H54 (cell line): ENCODE results near the gene AMPD2.

Experiments
- DNase-seq: peaks from one replicate; pipeline ENCODE4 v3.0.0; 2011; ENCODE audit warnings: low spot score, mixed read lengths; ENCODE audit not compliant: insufficient read length
- FAIRE-seq: peaks from 3 replicates; lab custom pipeline; 2011; peaks lifted over from hg19 to GRCh38; lab: Jason Lieb, UNC
- POLR2A ChIP-seq: IDR thresholded peaks from 2 replicates; pipeline ENCODE4 v1.6.1; 2011; ENCODE audit warnings: low read depth, mild to moderate bottlenecking, low read length

AMPD2 gene

DNA sequence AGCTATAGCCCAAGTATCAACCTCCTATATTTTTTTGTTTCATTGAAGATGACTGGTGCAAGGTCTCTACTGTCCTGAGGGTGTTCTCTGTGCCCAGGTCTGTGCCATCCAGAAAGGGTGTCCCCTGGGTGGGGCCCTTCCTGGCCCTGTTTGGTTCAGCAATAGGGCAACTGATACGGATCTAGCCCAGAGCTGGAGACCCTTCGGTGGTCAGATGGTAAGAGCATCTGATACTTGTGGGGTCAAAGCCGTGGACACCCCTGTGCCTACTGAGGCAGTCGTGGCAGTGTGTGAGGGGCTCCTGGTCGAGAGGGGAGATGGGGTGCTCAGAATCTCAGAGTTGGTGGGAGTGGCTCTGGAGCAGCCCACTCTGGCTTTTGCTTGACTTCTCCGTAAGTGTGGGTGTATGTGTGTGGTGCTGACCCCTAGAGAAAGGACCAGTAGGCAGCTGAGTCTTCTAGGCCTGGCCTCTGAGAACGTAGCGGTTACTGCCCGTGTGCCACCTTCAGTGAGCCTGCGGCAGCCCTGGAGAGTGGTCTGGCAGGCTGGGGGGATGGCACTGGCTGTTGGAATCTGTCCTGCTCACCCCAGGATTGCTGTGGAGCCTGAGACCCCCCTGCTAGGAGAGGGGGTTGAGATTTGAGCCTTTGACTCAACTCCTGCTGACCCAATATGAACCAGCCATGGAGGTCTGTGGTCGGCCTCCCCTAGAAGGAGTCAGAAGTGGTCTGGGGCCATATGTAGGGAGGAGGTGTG, 2.7 kb downstream of the AMPD2 start:
- no peak for DNase-seq
- FAIRE-seq = no peak
- no peak for TF ChIP-seq POLR2A

- no peak for TF ChIP-seq POLR2A
- FAIRE-seq = no peak
- DNase-seq = no peak
Observed at GRCh38 chr1:109622895-109623294, 3.3 kb downstream of the AMPD2 start.

DNA sequence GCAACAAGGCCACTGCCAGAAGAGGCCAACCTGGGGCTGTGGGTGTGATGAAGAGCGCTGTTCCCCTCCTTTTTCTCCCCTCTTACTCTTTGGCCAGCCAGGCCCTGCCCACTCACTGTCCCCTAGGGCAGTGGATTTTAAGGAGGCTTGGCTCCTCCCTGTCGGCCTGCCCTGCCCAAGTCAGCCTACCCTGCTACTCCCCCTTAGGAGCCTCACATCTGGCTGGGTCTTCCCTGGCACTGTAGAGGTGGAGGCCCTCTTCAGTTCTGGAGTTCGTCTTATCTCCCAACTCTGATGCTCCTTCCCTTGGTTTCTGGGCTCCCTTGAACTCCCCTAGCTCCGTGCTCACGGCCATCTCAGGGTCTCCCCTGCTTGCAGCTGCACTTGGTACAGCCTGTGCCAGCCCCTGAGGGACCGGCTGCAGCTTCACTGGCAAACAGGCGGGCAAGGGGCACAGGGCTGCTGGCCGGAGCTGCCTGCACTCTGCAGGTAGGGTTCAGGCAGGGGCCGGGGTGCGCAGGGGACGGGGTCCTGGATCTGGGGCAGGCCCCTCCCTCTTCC, 4.0 kb downstream of the AMPD2 start:
- no peak for DNase-seq
- TF ChIP-seq POLR2A = no peak
- FAIRE-seq = no peak

DNA sequence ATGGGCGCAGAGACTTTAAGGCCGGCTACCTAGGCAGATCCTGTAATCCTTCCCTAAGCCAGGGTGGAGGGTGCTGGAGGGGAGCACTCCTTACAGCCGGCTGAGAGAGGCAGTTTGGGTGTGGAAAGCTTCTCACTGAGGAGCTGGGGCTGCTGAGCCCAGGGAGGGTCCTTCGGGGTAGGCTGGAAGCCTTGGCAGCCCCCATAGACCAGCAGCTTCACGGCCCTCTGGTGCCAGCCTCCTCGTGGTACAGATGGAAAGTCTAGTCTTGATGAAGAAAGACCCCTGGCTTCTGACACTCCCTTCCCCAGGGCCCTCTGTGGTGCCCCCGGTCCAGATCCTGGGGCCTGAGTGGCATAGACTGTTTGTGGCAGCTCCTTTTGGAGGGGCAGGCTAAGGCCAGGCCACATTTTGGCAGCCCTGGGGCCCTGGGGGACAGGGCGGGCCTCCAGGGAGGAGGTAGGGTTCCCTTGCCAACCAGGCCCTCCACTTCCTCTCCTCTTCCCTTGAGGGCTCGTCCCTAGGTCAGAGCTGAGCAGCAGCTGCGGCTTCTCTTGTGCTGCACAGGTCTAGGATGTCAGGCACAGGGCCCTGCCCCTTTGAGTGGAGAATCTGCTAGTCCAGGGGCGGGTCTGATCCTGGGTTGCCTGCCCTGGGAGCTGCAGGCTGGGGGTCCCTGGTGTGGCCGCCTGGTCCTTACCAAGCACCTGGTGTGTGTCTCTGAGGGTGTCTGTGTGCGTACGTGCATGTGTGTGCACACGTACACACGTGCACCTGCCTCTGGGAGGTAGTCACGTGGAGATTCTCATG, 4.8 kb downstream of the AMPD2 start:
- TF ChIP-seq POLR2A = no peak
- DNase-seq (no peak), FAIRE-seq (no peak)

DNA sequence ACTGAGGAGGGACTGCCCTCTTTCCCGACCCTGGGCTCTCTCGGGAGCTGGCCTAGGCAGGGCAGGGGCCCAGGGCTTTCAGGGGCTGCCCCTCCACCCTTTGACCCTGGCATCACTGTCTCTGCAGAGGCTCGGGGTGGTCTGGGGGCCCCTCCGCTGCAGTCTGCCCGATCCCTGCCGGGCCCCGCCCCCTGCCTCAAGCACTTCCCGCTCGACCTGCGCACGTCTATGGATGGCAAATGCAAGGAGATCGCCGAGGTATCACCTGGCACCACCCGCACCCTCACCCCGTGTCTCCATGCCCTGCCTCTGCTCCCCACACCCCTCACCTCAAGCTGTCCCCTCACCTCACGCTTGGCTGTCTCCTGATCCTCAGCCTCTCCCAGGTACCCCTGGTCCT, 5.5 kb downstream of the AMPD2 start:
- FAIRE-seq (no peak), DNase-seq (no peak)
- no peak for TF ChIP-seq POLR2A

DNA sequence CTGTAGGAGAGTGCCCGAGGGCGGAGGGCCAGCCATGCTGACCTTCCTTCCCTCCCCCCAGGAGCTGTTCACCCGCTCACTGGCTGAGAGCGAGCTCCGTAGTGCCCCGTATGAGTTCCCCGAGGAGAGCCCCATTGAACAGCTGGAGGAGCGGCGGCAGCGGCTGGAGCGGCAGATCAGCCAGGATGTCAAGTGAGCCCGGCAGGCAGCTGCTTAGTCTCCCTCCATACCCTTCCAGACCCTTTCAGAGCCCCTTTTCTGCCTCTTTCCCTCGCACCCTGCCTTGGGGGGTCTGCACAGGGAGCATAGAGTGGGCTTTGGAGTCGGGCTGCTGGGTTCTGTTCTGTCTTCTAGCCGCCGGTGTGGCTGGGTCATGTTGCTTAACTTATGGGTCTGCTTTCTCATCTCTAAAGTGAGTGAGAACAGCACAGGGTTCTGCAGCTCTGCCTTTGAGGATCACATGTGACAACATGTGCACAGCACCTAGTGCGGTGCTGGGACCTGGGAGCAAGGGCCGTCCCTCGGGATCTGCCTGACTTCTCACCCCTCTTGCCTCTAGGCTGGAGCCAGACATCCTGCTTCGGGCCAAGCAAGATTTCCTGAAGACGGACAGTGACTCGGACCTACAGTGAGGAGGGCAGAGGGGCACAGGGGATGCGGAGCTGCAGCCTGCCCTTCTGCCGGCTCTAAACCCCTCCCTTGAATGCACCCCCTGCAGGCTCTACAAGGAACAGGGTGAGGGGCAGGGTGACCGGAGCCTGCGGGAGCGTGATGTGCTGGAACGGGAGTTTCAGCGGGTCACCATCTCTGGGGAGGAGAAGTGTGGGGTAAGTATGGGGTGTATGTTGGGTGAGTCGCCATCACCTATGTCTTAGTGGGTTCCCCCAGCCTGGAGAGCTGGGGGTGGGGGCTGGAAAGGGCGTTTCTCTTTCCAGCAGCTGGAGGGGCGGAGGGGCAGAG, 6.2 kb downstream of the AMPD2 start:
- no peak for TF ChIP-seq POLR2A
- FAIRE-seq (no peak), DNase-seq (no peak)

GRCh38 chr1:109626682-109627408, 7.2 kb downstream of the AMPD2 start:
- DNase-seq (no peak), FAIRE-seq (no peak)
- no peak for TF ChIP-seq POLR2A

- no peak for TF ChIP-seq POLR2A
- FAIRE-seq = no peak
- no peak for DNase-seq
Observed at GRCh38 chr1:109627692-109628399, 8.2 kb downstream of the AMPD2 start.

- DNase-seq = peak; percentile 42
- TF ChIP-seq POLR2A = no peak
- FAIRE-seq = no peak
Observed at GRCh38 chr1:109628540-109629321, 9.1 kb downstream of the AMPD2 start.

DNA sequence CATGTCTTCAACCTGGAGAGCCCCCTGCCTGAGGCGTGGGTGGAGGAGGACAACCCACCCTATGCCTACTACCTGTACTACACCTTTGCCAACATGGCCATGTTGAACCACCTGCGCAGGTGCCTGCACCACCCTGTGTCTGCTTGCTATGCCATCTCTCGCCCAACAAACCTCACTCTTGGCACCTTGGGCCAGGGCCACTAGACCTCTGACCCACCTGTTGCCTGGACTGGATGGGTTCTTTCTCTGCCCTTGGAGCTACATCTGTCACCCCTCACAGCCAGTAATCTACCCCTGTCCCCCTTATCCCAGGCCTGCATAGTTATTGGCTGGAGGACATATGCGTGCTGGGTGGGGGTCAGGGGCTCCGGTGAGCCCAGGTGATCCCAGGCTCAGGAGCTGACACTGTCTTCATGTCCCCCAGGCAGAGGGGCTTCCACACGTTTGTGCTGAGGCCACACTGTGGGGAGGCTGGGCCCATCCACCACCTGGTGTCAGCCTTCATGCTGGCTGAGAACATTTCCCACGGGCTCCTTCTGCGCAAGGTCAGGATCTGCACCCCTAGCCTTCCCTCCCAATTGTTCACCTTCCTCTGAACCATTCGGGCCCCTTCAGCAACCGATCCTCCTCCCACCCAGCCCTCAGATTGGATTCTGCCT, 9.9 kb downstream of the AMPD2 start:
- DNase-seq = no peak
- FAIRE-seq = no peak
- TF ChIP-seq POLR2A = no peak

DNA sequence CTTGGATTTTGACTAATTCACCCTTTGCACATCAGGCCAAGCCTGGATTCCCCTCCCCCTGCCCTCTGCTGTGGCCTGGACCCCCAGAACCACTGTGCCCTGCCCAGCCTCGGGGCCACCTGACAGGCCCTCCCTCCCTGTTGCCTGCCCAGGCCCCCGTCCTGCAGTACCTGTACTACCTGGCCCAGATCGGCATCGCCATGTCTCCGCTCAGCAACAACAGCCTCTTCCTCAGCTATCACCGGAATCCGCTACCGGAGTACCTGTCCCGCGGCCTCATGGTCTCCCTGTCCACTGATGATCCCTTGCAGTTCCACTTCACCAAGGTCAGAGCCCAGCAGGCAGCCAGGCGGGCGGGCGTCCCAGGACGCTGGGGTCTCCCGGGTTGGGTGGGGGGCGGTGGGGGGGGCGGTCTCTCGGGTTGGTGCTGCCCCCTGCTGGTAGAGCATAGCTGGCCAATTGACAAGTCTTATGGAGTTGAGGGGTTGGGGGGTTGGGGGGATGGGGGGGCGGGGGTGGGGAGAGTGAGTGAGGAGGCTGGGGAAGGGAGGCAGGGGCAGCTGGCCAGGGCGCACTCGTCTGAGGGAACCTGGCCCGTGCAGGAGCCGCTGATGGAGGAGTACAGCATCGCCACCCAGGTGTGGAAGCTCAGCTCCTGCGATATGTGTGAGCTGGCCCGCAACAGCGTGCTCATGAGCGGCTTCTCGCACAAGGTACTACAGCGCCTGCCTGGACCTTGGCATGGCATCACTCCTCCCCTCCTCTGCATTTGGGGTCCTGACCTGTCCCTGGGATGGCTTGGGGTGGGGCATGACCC, 10.7 kb downstream of the AMPD2 start:
- no peak for DNase-seq
- FAIRE-seq = no peak
- TF ChIP-seq POLR2A = no peak
